ENCODE measurements around the gene C22orf31.
A peak's percentile ranks its signal among the peaks of the same experiment; 100 is the strongest.

The C22orf31 gene

GRCh38 chr22:29069463-29069862 lies 7.8 kb upstream of the C22orf31 start:
- TF ChIP-seq, protein P1, sequence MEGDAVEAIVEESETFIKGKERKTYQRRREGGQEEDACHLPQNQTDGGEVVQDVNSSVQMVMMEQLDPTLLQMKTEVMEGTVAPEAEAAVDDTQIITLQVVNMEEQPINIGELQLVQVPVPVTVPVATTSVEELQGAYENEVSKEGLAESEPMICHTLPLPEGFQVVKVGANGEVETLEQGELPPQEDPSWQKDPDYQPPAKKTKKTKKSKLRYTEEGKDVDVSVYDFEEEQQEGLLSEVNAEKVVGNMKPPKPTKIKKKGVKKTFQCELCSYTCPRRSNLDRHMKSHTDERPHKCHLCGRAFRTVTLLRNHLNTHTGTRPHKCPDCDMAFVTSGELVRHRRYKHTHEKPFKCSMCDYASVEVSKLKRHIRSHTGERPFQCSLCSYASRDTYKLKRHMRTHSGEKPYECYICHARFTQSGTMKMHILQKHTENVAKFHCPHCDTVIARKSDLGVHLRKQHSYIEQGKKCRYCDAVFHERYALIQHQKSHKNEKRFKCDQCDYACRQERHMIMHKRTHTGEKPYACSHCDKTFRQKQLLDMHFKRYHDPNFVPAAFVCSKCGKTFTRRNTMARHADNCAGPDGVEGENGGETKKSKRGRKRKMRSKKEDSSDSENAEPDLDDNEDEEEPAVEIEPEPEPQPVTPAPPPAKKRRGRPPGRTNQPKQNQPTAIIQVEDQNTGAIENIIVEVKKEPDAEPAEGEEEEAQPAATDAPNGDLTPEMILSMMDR (IDR thresholded peaks at IDR 0.05; ENCODE audit: insufficient read depth, missing control alignments): no peak
- FAIRE-seq (no peak), DNase-seq (ENCODE audit: insufficient read length, low spot score) (no peak)

DNA sequence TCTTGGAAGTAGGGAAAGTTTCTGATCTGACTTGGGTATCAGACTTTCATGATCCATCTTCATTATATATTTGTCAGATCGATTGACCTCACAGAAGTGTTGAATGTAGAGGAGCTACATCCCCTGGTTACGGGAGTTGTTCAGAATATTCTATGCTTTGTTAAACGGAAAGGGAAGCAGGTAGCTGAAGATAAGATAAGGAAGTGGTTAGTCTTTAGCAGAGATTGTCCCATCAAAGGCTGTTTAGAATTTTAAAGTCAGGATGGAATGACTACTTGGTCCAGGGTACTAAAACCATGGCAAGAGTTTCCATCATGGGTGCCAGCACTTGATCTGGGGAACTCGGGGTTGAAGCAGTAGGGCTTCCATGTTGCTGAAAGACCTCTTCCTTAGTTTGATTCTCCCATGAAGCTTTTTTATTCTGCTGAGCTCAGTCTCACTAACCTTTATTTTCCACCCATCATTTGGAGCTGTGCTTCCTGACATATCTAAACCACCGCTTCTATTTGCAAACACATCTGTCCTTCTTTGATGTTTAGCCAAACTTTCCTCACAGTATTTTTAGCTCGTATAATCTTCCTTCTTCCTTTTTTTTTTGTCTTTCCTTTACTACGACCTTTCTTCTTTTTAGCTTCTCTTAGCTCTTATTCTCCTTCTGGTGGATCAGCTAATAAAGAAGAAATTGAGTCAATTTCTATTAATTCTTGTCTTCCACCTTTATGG lies 4.0 kb upstream of the C22orf31 start:
- DNase-seq (ENCODE audit: insufficient read length, low spot score) (no peak), FAIRE-seq (no peak)
- TF ChIP-seq, protein P1 (IDR thresholded peaks at IDR 0.05; ENCODE audit: insufficient read depth, missing control alignments): no peak

- TF ChIP-seq, protein P1 (IDR thresholded peaks at IDR 0.05; ENCODE audit: insufficient read depth, missing control alignments): no peak
- FAIRE-seq (no peak), DNase-seq (ENCODE audit: insufficient read length, low spot score) (no peak)
These were observed 723 bp upstream of the C22orf31 start for GRCh38 chr22:29062286-29062821.

DNA sequence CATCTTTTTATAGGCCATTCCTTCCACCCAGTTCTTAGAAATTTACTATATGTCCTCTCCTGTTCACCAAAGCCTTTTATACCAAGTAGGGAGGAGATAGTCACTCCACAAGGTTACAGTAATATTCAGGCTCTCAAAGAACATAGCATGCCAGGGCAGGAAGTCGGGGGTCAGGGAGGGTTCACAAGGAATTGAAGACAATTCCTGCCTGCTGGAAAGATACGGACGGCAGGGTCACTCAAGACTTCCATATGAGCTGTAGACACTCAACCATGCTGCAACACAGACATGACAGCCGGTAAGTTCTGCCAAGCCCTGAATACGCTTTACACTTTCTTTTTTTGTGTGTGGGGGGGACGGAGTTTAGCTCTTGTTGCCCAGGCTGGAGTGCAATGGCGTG lies 700 bp downstream of the C22orf31 start:
- DNase-seq (ENCODE audit: insufficient read length, low spot score) (no peak), FAIRE-seq (no peak)
- TF ChIP-seq, protein P1 (IDR thresholded peaks at IDR 0.05; ENCODE audit: insufficient read depth, missing control alignments): no peak

DNA sequence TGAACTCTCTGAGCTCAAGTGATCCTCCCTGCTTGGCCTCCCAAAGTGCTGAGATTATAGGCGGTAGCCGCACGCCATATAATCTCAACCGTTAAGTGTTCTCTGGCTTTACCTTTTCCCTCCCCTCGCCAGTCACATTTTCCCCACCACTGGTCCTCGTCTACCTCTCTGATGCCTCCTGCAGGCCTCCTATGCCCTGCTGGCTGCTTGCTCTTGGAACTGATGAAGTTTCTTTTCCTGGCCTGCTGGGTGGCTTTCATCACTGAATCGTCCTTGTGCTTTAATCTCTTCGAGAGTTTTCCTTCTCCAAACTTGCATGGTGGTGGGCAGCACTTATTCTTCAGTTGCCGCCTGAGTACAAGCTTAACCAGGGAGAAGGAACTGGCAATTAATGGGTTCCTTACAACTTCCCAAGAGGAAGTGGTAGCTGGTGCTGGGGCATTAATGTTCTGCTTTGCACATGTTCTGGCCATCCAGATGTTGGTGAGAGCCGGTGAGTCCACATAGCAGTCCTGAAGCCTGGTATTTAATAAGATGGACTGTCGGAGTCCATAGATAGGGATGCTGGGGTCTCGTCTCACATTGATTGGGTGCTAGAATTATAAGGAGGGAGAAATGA lies 1.3 kb downstream of the C22orf31 start:
- FAIRE-seq (no peak), DNase-seq (ENCODE audit: insufficient read length, low spot score) (no peak)
- TF ChIP-seq, protein P1 (IDR thresholded peaks at IDR 0.05; ENCODE audit: insufficient read depth, missing control alignments): no peak

GRCh38 chr22:29056472-29056871 lies 5.2 kb downstream of the C22orf31 start:
- DNase-seq (ENCODE audit: insufficient read length, low spot score) (peak; percentile 35), FAIRE-seq (no peak)
- TF ChIP-seq, protein P1 (IDR thresholded peaks at IDR 0.05; ENCODE audit: insufficient read depth, missing control alignments): no peak

Data from D721Med (cell line).